Left hindlimb (tissue), 1 donor: ENCODE measurements around the gene FAM13A.
"Not testable (repeated sequence)": the region's sequence is repeated elsewhere in the genome, so short reads cannot be mapped to it uniquely, and the experiment has no call there.

ENCODE experiments used
- DNase-seq: peaks from one replicate; pipeline ENCODE4 v3.0.0-alpha.2; 2018

The FAM13A gene

DNA sequence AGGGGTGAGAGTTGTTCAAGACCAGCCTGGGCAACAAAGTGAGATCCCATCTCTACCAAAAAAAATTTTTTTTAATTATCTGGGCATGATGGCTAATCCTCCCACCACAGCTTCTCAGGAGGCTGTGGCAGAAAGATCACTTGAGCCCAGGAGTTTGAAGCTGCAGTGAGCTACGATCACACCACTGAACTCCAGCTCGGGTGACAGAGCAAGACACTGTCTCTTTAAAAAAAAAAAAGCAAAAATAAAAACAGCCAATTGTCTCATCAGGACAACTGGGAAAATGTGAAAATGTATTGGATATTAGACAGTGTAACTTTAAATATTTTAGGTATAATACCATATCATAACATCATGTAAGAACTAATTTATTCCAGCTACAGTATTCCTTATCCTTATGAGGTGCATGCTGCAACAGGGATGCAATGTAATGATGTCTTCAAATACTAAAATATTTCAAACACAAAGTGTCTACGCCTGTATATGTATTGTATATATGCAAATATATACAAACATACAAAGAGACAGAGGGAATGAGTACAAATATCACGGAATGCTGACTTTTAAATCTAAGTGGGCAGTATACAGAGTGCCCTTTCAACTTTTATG lies 17.2 kb downstream of the FAM13A start:
- DNase-seq, result no peak

DNA sequence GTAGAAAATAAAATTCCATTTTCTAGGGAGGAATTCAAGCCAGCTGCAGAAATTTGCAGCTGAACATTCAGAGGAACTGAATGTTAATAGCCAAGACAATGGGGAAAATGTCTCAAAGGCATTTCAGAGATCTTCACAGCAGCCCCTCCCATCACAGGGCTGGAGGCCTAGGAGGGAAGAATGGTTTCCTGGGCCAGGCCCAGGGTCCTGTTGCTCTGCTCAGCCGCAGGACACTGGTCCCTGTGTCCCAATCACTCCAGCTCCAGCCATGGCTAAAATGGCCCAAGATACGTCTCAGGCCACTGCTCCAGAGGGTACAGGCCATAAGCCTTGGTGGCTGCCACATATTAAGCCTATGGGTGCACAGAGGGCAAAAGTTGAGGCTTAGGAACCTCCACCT lies 20.4 kb downstream of the FAM13A start:
- DNase-seq, result no peak

DNA sequence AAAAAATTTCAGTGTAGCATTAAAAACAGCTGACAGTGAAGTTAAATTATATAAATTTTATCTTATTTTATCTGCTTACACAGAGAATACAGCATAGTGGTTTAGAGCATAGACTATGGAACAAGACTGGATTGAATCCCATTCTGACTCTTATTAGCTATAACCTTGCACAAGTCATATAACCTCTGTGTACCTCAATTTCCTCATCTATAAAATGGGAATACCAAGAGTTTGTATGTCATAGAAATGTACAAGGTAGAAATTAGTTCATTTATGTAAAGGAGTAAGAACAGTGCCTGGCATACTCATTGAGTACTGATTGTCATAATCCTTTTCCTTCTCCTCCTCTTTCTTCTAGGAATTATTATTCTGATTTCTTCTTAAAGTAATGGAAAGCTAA lies 25.7 kb downstream of the FAM13A start:
- DNase-seq, result no peak

DNA sequence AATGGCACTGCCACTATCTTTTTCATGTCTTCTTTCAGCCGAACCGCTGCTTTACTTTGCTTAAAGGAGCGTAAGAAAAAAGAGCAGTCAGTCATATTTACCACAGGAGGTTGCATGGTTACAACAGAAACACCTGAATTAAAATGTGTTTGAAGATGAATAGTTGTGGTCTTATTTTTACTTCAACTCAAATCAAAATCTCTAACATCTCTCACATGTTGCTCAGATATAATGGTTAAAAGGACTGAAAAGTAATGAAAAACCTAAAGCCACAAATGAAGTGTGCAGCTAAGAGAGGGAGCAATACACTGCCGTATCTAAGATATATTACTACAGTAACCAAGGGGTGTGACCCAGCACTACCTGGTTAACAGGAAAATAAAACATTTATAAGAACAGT lies 27.4 kb downstream of the FAM13A start:
- DNase-seq, result no peak

DNA sequence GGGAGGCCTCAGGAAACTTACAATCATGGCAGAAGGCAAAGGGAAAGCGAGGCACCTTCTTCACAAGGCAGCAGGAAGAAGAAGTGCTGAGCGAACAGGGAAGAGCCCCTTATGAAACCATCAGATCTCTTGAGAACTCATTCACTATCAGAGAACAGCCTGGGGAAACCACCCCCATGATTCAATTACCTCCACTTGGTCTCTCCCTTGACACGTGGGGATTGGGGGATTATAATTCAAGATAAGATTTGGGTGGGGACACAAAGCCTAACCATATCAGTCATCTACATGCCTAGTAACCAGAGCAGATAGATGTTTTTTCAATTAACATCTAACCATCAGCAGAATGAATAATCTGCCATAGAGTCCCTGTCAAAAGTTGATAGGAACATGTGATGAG lies 30.4 kb downstream of the FAM13A start:
- no peak for DNase-seq

DNA sequence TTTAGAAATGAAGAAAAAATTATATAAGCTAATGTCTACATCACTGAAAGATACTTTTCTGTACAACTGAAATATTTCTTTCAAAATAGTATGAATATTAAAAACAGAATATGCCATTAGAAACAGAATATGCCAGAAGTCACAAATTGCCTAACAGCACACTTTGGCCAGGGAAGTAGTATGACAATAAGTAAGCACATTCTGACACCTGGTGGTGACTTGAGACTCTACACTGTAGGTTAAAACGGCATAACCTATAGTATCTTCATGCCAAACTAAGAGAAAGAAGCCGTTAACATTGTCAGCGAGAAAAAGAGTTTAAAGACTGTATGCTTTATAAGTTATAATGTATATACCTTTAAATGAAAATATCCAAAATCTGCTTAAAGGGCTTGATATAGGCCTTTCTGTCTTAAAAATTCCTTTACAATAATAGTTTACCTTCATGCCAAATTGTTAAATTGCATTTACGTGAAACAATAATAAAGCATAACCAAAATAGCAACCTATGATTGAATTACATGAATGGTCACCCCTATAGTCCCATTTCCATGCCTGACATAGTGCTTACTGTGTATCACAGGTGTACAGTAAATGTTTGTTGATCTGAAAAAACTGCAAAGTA lies 32.8 kb downstream of the FAM13A start:
- DNase-seq, result no peak

DNA sequence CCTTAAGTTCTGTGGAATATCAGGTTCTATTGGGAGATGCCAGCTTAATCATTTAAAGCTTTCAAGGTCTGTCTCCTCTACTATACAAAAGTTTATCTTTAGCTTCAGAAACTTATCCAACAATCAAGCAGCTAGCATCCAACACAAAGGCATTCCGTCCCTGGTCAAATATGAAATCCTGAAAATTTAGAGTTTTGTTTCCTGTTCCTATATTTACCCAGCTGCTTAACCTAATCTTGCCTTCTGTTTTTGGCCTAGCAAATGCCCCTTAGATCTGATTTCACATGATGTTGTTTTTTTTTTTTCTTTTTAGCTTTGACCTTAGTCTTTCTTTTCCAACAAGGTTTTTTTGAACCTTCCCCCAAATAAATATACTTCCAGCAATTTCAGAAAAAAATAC lies 33.8 kb downstream of the FAM13A start:
- DNase-seq, result no peak

DNA sequence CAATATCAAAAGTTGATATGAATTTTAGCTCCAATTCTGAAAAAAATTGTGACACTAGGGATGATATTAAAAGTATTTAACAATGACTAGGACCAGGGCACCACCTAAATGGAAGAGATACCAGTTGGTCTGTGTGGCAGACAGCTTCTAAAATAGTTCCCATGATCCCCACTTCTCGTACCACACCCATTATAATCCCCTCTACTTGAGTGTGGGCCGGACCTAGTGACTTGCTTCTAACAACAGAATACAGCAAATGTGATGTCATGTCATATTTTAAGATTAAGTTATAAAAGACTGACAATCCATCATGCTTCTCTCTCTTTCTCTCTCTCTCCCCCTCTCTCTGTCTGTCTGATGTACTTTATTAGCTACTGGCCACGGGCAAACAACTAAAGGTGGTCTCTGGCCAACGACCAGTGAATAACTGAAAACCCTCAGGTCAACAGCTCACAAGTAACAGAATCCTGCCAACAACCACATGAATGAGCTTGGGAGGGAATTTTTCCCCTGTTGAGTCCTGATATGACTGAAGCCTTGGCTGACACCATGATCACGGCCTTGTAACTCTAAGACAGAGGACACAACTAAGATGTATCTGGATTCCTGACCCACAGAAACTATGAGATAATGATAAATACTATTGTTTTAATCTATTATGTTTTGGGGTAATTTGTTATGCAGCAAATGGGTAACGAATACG lies 34.4 kb downstream of the FAM13A start:
- no peak for DNase-seq

DNA sequence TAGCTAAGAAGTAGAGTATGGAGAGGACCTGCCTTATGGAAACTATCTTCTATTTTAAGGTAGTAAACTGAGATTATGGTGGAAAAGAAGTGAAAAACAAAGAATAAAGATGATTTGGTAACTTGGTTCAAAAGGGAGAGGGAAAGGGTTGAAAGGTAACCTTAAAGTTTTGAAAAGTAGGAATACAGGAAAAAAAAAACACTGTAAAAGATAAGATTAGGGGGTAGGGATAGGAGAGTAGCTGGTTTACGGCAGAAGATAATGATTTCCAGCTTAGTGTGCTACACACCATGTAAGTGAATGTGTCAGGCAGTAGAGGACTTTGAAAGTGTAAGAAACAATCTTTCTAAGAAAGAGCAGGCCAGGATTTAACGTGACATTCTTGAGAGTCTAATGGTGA lies 35.3 kb downstream of the FAM13A start:
- no peak for DNase-seq

DNA sequence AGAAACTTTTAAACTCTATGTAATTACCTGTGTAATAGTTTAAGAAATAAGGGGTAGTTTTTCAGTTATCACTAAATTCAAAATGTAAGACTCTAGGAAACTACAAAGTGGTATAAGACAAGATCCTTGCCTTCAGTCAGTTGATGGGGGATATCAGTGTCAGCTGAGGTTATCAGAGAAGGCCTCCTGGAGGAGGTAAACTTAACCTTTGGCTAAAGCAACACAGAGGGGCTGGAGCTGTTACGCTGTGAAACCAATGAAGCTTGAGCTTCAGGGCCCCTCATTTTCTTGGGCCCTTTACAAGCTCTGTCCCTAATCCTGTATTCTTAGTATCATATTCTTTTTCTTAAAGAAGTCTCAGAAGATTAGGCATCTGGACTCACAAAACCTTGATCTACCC lies 35.9 kb downstream of the FAM13A start:
- no peak for DNase-seq

DNA sequence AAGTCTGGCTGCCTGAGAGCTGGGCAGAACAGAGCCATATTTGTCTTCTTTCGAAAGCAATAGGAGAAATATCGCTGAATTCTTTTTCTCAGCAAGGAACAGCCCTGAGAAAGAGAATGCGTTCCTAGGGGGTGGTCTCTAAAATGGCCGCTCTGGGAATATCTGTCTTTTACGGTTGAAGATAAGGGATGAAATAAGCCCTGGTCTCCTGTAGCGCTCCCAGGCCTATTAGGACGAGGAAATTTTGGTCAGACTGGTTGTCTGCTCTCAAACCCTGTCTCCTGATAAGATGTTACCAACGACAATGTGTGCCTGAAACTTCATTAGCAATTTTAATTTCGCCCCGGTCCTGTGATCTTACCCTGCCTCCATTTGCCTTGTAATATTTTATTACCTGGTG lies 42.1 kb downstream of the FAM13A start:
- not testable (repeated sequence) for DNase-seq

DNA sequence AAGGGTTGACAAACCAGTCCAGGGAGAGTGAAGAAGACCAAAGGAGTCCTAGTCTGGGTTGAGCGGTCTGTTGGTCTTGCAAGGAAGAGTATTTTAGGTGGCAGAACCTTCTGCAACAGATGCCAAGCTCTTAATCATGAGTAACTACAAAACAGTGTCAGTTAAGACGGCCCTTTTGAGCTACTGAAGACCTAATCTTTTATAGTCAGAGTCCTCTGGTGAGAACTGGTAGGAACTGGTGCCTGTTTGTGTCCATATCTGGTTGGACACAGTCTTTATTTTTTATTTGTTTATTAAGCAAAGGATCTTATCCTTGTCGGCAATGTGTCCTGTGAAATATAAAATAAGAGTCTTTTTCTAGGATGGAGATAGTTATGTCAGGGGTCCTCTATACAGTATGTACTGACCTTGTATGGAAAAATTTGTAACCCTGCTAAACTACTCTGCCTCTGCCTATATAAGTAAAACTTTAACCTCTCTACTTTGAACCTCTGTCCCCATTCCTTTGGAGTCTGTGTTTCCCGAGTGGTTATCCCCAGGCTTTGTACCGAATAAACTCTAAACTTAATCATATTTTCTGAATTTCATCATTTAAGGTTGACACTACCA lies 47.1 kb downstream of the FAM13A start:
- no peak for DNase-seq

DNA sequence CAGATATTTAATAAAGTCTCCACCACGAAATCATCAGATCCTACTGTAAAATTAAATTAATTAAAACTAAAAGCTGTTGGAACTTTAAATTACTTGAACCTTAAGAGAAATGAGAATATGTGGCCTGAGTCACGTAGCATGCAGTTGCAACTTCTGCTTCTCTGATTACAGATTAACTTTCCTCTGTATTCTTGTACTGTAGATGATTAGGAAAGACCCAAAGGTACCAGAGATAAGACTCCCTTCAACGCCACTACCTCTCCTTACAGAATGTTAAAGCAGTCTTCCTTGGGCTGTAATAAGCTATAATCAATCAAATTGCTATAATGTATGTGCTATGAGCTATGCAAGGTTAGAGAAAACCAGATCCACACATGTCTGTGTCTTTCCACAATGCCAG lies 47.9 kb downstream of the FAM13A start:
- no peak for DNase-seq

DNA sequence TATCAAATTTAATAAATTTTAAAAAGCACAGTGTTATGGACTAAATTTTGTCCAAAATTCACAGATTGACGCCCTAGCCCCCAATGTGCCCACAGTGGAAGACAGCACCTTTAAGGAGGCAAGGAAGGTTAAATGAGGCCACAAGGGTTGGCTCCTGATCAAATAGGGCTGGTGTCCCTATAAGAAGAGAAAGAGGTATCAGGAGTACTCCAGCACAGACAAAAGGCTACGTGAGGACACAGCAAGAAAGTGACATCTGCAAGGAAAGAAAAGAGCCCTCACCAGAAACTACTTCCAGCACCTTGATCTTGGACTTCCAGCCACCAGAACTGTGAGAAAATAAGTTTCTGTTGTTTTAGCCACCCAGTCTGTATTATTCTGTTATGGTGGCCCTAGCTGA lies 48.8 kb downstream of the FAM13A start:
- DNase-seq, result no peak

DNA sequence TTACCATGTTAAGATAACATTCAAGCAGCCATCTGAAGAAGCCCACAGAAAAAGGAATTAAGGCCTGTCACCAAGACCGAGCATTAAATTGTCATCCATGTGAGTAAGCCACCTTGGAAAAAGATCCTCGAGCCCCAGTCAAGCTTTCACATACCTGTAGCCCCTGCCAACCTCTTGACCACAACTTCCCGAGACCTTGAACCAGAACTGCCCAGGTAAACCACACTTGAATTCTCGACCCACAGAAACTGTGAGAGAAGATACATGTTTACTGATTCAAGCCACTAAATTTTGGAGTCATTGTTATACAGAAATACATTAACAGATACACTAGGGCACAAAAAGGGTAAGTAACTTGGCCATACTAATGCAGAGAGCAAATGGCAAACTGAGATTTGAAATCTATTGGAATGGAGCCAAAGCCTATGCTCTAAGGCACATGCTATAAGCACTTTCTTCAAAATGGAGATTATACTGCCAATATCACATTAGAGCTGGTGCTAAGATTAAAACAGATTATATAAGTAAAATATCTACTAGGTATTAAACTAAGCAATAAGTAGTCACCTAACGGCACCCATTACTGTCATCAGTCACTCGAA lies 49.5 kb downstream of the FAM13A start:
- DNase-seq, result no peak

DNA sequence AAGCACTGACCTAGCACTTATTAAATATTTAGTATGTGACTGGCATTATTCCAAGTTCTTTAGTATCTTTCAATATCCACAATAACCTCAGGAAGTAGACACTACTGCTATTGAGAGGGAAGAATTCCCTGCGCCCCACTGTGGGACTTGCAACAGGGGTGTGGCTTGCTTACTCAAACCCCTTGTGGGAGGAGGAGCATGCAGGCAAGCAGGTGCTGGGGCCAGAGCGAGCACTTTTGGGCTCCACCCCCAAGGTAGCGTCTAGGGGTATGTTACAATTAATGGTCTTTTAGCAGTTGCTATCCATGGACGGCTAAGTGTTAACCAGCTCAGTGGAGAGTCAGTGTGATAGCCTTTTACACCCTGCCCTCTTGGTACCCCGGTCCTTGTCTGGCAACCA lies 50.7 kb downstream of the FAM13A start:
- DNase-seq, result no peak

DNA sequence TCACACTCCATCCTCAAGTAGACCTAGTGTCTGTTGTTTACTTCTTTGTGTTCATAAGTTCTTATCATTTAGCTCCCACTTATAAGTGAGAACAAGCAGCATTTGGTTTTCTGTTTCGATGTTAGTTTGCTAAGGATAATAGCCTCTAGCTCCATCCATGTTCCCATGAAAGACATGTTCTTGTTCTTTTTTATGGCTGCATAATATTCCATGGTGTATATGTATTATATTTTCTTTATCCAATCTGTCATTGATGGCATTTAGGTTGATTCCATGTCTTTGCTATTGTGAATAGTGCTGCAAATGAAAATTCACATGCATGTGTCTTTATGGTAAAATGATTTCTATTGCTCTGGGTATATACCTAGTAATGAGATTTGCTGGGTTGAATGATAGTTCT lies 51.9 kb downstream of the FAM13A start:
- DNase-seq, result not testable (repeated sequence)

DNA sequence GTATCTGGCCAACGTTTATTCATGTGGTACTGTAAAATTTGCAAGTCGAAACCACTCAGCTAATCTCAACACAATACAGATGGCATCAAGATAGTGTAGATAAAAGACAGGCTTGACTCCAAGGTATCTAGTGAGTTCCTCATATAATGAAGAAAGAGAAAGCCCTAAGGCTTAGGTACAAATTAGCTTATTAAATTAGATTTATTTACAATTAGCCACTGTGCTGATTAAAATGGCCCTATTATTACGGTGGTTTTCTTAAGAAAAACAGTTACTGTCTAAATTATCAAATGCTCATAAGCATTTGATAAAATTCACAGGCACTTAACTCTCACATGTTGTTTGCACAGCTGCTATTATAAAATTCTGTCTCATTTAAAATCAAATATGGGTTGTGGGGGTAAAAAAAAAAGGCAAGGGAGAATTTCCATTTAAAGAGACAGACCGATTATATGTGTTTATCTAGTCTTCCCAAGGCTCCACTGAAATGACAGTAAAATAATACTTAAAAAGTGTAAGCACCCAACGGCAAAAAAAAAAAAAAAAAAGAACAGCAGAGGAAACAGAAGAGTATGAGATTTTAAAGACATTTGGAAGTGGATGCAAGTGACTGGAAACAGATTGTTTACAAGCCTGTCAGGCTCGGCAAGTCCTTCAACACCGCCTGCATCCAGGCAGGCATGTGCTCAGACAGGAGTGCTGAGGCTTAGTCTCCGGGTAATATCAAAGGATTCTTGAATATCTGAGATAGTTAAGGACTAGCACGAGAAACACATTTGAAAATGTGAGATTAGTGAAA lies 55.1 kb downstream of the FAM13A start:
- DNase-seq, result no peak

DNA sequence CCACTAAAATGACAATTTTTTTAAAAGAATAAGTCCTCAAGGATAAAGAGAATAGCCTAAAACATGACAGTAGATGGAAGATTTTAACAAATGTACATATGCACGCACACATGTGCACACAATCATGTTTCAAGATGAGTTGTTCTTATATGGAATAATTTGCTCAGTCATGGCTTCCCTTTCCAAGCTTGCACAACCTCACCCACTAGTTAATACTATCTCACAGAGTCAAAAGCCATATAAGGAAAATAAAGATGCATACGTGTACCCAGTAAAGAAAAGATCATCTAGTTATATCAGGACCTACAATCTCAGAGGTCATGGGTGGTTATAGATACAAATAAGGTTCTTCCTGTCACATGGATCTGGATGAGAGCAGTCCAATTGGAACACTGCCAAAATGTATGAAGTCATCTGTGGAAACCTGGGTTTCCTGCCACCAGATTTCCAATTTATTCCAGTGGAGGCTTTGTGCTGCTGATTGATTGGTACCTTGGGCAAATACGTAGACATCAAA lies 56.1 kb downstream of the FAM13A start:
- no peak for DNase-seq

DNA sequence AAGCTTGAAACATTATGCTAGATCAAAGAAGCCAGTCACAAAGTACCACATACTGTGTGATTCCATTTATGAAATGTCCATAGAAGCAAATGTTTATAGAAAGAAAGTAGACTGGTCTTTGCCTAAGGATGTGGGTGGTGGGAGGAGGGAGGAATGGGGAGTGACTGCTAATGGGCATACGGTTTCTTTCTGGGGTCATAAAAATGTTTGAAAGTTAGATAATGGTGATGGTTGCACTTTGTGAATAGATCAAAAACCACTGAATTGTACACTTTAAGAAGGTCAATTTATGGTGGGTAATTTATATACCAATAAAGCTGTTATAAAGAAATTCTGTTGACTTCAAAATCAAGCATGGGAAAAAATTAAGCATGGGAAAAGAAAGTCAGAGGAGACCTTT lies 56.6 kb downstream of the FAM13A start:
- no peak for DNase-seq

DNA sequence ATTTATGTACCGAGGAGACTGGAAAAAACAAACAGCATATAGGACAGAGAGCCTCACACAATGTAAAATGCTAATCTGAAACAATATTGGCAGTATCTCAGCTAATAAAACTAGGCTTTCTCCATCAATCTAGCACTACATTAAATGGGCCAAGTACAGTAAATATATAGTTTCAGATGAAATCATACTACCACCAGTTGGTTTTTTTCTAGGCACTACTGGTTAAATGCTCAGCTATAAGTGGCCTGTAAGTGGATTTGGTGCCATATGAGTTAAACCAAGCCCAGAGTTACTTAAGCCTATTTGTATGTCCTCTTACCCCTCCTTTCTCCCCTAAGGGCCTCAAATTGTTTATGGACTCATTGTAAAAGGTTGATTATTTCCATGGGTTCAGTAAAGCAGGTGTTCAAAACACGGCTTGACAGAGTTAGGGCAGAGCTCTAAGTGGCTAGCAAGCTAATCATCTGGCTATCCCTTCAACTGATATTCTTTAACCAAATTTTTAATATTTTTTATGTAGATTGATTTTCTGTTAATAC lies 57.5 kb downstream of the FAM13A start:
- DNase-seq, result no peak

DNA sequence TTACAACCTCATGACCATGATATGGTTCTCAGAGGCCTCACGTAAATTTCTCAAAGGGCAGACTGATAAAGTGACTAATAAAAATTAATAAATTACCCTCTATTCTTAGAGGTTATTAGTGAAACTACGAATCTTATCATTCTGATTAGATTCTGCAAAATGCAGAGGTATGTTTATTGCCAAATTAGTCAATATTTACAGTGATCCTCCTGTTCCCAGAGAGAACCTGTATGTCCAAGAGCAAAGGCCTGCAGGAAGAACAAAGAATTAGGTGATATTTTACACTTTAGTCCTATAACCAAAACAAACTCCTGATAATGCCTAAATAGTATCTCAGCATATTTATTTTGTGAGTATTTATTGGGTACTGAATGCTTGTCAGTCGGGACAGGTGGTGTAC lies 58.1 kb downstream of the FAM13A start:
- DNase-seq, result no peak
